Ovary (tissue), 10 donors: ENCODE measurements around the gene ESX1. TPM values are rescaled to one million over a fixed set of nuclear protein-coding genes. Genes with fewer than 3 reads are reported as not detected.

ENCODE experiments used
- DNase-seq, 5 donors: peaks; one replicate each; pipeline ENCODE4 v3.0.0-alpha.2; 2019 to 2020
- H3K27ac ChIP-seq, 2 donors: fragments of 200-600 bp; one replicate each; pipeline versions ENCODE4 v1.5.1 to v1.8.0; 2019 to 2022
- H3K27me3 ChIP-seq: fragments of 200-600 bp; one replicate; pipeline ENCODE4 v1.8.0; 2022
- H3K36me3 ChIP-seq: fragments of 200-600 bp; sonication (generic); one replicate; pipeline ENCODE4 v1.5.1; 2019
- H3K4me1 ChIP-seq: one replicate; pipeline ENCODE4 v1.8.1; 2013; ENCODE audit warnings: mild to moderate bottlenecking, moderate library complexity; ENCODE audit not compliant: insufficient read depth
- H3K4me3 ChIP-seq: fragments of 200-600 bp; sonication (generic); one replicate; pipeline ENCODE4 v1.5.1; 2017
- H3K9me3 ChIP-seq, 2 donors: fragments of 200-600 bp in 1 of 2; sonication (generic) in 1 of 2; one replicate each; pipeline versions ENCODE4 v1.5.1 to v1.8.1; 2013 to 2019; ENCODE audit warnings: mild to moderate bottlenecking in 1 of 2, moderate library complexity in 1 of 2
- EP300 ChIP-seq: sonication (generic); formaldehyde crosslinking; IDR thresholded peaks from one replicate; pipeline ENCODE4 v1.6.1; 2017; ENCODE audit warnings: antibody characterized with exemption
- POLR2A ChIP-seq: fragments of 450-650 bp; IDR thresholded peaks from one replicate; pipeline ENCODE4 v1.6.1; 2017; ENCODE audit warnings: antibody characterized with exemption, mild to moderate bottlenecking, moderate library complexity
- WGBS, 3 donors: extraction: QIAGEN DNeasy Blood & Tissue Kit in 1 of 3; methylation state at CpG; one replicate each; pipeline versions ENCODE4 v1.1.5 to v1.1.7; 2013 to 2017; 5-methylcytosine and 5-hydroxymethylcytosine counted together
- intact Hi-C, 4 donors: fragments of 100-400 bp; cut with DNase I; formaldehyde crosslinking; loops; one replicate each; pipeline versions ENCODE4 v1.11.0 to v1.15.1; 2022 to 2023
- long read RNA-seq, 3 donors: library from polyadenylated mRNA in 2 of 3; unstranded in 2 of 3; transcript quantifications; one replicate each; pipeline ENCODE4 v2.0.0 and lab custom pipeline, GENCODE V29; 2021 to 2026
- polyA plus RNA-seq, 2 donors: library from polyadenylated mRNA; stranded (reverse); fragments of 200-250 nt in 1 of 2; fragments of 350-450 nt in 1 of 2; fragmentation: Illumina TruSeq in 1 of 2; extraction: RNeasy Lipid Tissue Mini Kit (QIAGEN cat#74804) in 1 of 2; gene quantifications; one replicate each; pipeline ENCODE4 v1.2.3, GENCODE V29; 2013 to 2014
- total RNA-seq, 7 donors: library from RNA; depleted of rRNA in 2 of 7; stranded (reverse); fragments of >200 nt in 2 of 7; fragmentation: NEBNext Ultra II Directional in 3 of 7; extraction: Animal tissue kit (Norgen Biotek cat#: 25700) in 3 of 7; gene quantifications; one replicate each; pipeline versions ENCODE4 v1.1.0 to v1.2.4, GENCODE V29; 2016 to 2023
- TF ChIP-seq, protein P1 (sequence below), 3 donors: fragments of 450-650 bp in 2 of 3; fragments of 200-600 bp in 1 of 3; IDR thresholded peaks; one replicate each; pipeline versions ENCODE4 v1.5.1 to v1.8.0; 2016 to 2022; ENCODE audit warnings: antibody characterized with exemption in 3 of 3, mild to moderate bottlenecking in 1 of 3
- donor health status: DM: no; HTN: no; CAD: no; lungs with moderate emphysema.
- donor health status: DM: no; HTN: no; CAD: no.
- donor health status: Bipolar disorder and iron deficiency.
- donor health status: DM: yes; HTN: yes; CAD: no.
- donor health status: DM: no; HTN: no; CAD: no.
- donor health status: DM: yes; HTN: yes; CAD: no.

The ESX1 gene
- total RNA-seq: not detected
- not detected for polyA plus RNA-seq
- long read RNA-seq, donor 1: 0 reads
- long read RNA-seq, donor 2, transcript ESX1-201 (4 exons, 1,495 nt): major isoform, 11 of 11 reads
- long read RNA-seq, donor 2, partial matches to known transcripts: 0 of 11 reads
- long read RNA-seq, donor 2, other reads (novel, unspliced or antisense): 0 of 11 reads
- long read RNA-seq, donor 3: 0 reads

DNA sequence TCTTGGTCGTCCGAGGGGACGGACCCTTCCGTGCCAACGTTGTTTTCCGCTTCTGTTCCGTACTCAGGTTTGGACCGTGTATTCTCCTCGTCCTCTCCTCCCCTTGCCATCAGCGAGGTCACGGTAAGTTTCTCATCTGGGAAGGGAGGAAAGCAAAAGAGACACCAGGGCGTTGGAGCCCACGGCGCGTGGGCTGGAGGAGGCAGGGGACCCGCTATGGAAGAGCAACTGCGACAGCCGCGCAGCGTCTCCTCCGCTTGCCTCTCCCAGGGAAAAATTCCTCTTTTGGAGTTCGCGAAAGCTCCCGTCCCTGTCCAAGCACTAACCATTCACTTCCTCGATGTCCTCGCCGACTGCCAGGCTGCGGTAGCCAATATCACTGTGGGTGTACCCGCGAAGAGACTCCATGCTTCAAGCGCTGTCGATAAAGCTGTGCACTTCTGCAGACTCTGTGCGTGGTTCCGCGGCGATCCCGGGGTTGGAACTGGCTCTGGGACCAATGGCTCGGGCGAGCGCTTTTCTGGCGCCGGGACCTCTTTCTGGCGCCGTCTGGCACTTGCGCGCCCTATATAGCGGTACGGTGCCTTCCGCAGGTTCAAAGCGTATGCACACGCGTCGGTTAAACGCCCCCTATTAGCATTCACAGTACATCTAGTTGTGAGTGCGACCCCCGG is at the start of gene ESX1:
TSS of gene ESX1 (minus strand) at position 492 of the 674 bp plus-strand sequence. CDS start at position 408, 84 bp downstream.
- 30 to 43% (median 31%) methylated on average over 56 of the region's 56 CpGs for WGBS, 3 donors

DNA sequence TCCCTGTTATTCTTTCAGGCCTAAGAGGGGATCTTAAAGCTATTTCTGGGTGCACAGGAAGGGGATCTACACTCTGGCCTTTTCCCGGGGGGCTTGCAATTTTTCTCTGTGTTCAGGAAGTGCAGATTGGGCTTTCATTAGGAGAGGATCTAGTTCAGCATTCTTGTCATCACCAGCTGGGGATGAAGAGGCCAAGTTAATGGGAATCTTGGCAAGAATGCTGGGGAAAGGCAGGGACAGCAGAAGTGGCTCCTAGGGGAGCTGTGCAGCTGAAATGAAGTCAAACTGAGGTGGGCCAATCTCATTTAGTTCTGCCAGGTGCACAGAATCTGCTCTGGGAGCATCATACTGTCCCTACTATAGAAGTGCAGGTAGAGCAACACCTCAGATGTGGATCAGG is 40.9 kb upstream of the ESX1 start:
- Histone ChIP-seq H3K4me3 (no peak overlapping the region), H3K4me1 (no peaks in the 10 kb centered on the region), H3K27me3 (no peaks in the 10 kb centered on the region), H3K27ac (no peak overlapping the region), H3K9me3 (no peaks in the 10 kb centered on the region), H3K36me3 (no peaks in the 10 kb centered on the region)
- no peak for DNase-seq
- WGBS, 3 donors: 59 to 70% (median 67%) methylated on average over 1 of the region's 1 CpG
- intact Hi-C loops: no loop called here
- TF ChIP-seq, protein P1, sequence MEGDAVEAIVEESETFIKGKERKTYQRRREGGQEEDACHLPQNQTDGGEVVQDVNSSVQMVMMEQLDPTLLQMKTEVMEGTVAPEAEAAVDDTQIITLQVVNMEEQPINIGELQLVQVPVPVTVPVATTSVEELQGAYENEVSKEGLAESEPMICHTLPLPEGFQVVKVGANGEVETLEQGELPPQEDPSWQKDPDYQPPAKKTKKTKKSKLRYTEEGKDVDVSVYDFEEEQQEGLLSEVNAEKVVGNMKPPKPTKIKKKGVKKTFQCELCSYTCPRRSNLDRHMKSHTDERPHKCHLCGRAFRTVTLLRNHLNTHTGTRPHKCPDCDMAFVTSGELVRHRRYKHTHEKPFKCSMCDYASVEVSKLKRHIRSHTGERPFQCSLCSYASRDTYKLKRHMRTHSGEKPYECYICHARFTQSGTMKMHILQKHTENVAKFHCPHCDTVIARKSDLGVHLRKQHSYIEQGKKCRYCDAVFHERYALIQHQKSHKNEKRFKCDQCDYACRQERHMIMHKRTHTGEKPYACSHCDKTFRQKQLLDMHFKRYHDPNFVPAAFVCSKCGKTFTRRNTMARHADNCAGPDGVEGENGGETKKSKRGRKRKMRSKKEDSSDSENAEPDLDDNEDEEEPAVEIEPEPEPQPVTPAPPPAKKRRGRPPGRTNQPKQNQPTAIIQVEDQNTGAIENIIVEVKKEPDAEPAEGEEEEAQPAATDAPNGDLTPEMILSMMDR (IDR thresholded peaks at IDR 0.05): no peak
- TF ChIP-seq POLR2A (no peak), EP300 (no peak)

More for the DNA sequence above, at the start of gene ESX1:
- TF ChIP-seq, protein P1 (IDR thresholded peaks at IDR 0.05): no peak
- no peak for TF ChIP-seq EP300
- TF ChIP-seq POLR2A: no peak
- DNase-seq: no peak
- Histone ChIP-seq H3K27ac (no peak within 1 kb of the TSS), H3K9me3 (no peaks in the 10 kb centered on the region), H3K4me3 (no peak within 1 kb of the TSS), H3K36me3 (no peaks in the 10 kb centered on the region), H3K27me3 (no peaks in the 10 kb centered on the region), H3K4me1 (no peaks in the 10 kb centered on the region)
- intact Hi-C loops: no loop called here

DNA sequence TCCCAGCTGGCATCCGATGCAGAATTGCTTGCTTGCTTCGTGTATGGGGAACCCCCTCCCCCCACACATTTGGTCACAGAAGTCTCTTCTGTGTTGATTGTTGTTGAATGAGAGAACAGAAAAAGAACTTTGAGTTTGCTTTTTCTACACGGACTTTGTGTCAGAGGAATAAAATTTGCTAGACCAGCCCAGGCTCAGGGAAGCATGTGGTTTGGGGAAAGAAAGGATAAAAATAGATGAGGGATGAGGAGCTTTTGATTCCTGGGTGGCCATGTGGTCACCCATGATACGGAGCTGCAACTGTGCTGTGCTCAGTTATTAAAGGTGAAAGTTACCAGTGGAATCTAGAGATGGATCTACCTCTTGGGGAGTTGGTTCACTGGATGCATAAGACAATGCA is 34.2 kb upstream of the ESX1 start:
- intact Hi-C loops: no loop called here
- 31 to 41% (median 40%) methylated on average over 4 of the region's 4 CpGs for WGBS, 3 donors
- TF ChIP-seq POLR2A (no peak), EP300 (no peak)
- TF ChIP-seq, protein P1 (IDR thresholded peaks at IDR 0.05): no peak
- Histone ChIP-seq H3K9me3 (no peaks in the 10 kb centered on the region), H3K27me3 (no peaks in the 10 kb centered on the region), H3K36me3 (no peaks in the 10 kb centered on the region), H3K27ac (no peak overlapping the region), H3K4me3 (no peak overlapping the region), H3K4me1 (no peaks in the 10 kb centered on the region)
- no peak for DNase-seq

DNA sequence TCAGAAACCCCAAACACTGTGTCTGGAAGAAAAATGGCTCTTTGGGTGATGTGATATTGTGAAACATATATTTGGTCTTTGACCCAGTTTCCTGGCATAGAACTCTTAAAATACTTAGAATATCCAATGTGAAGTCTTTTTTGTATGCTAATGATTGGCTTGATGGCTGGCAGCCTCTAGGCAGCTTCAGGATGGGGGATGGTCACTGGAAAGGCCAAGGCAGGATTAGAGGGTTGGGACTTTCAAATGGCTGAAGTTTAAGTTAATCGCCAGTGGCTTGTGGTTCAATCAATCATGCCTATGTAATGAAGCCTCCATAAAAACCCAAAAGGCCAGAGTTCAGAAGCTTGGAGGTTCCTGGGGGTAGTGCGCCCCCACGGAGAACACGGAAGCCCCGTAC is 33.5 kb upstream of the ESX1 start:
- Histone ChIP-seq H3K4me1 (no peaks in the 10 kb centered on the region), H3K27me3 (no peaks in the 10 kb centered on the region), H3K4me3 (no peak overlapping the region), H3K36me3 (no peaks in the 10 kb centered on the region), H3K27ac (no peak overlapping the region), H3K9me3 (no peaks in the 10 kb centered on the region)
- no peak for DNase-seq
- TF ChIP-seq, protein P1 (IDR thresholded peaks at IDR 0.05): no peak
- TF ChIP-seq POLR2A (no peak), EP300 (no peak)
- intact Hi-C loops: no loop called here
- WGBS, 3 donors: 33 to 48% (median 43%) methylated on average over 5 of the region's 5 CpGs
